NCI-H2107 treated with DMSO at 0.1 percent for 48 hours (cell line): ENCODE measurements around the gene ELAVL1.

ENCODE experiments used
- DNase-seq: peaks from one replicate; lab custom pipeline; 2025; ENCODE audit not compliant: unreplicated experiment; lab: John Stamatoyannopoulos, UW

The ELAVL1 gene

GRCh38 chr19:7912697-7913564 is 92.5 kb downstream of the ELAVL1 start:
- no peak for DNase-seq

- no peak for DNase-seq
These were observed 93.2 kb downstream of the ELAVL1 start for GRCh38 chr19:7912144-7912696.

- DNase-seq: no peak
These were observed 93.8 kb downstream of the ELAVL1 start for GRCh38 chr19:7911508-7912143.

GRCh38 chr19:7910321-7911161 is 94.9 kb downstream of the ELAVL1 start:
- DNase-seq: no peak

- DNase-seq: no peak
These were observed 95.9 kb downstream of the ELAVL1 start for GRCh38 chr19:7909471-7910067.

- DNase-seq: no peak
These were observed 96.5 kb downstream of the ELAVL1 start for GRCh38 chr19:7908742-7909461.
